Stimulated activated naive CD4-positive, alpha-beta T cell treated with Interleukin-2 at 50 U/mL for 16 hours (primary cell): ENCODE data around the gene TPD52L2.
"Not testable (repeated sequence)": the region's sequence is repeated elsewhere in the genome, so short reads cannot be mapped to it uniquely, and the experiment has no call there.

ENCODE experiments used
- DNase-seq: peaks from one replicate; lab custom pipeline; 2025; lab: John Stamatoyannopoulos, UW

TPD52L2 gene

GRCh38 chr20:63895952-63896263 lies 30.8 kb downstream of the TPD52L2 start:
- DNase-seq = no peak

- DNase-seq = peak; percentile 21
These were observed 31.4 kb downstream of the TPD52L2 start for GRCh38 chr20:63896264-63897105.

- no peak for DNase-seq
These were observed 33.0 kb downstream of the TPD52L2 start for GRCh38 chr20:63897978-63898561.

GRCh38 chr20:63898882-63899558 lies 34.0 kb downstream of the TPD52L2 start:
- no peak for DNase-seq

GRCh38 chr20:63900413-63900812 lies 35.3 kb downstream of the TPD52L2 start:
- DNase-seq = no peak

GRCh38 chr20:63903796-63904561 lies 38.9 kb downstream of the TPD52L2 start:
- no peak for DNase-seq

- no peak for DNase-seq
These were observed 43.1 kb downstream of the TPD52L2 start for GRCh38 chr20:63908008-63908682.

- DNase-seq = no peak
These were observed 46.1 kb downstream of the TPD52L2 start for GRCh38 chr20:63911176-63911575.

- DNase-seq = no peak
These were observed 48.7 kb downstream of the TPD52L2 start for GRCh38 chr20:63913768-63914167.

- no peak for DNase-seq
These were observed 50.4 kb downstream of the TPD52L2 start for GRCh38 chr20:63915471-63915870.

GRCh38 chr20:63916371-63916939 lies 51.4 kb downstream of the TPD52L2 start:
- not testable (repeated sequence) for DNase-seq

- DNase-seq = no peak
These were observed 52.7 kb downstream of the TPD52L2 start for GRCh38 chr20:63917811-63918210.

GRCh38 chr20:63919130-63919529 lies 54.1 kb downstream of the TPD52L2 start:
- DNase-seq = no peak

GRCh38 chr20:63920226-63920625 lies 55.2 kb downstream of the TPD52L2 start:
- DNase-seq = no peak

GRCh38 chr20:63923651-63924050 lies 58.6 kb downstream of the TPD52L2 start:
- no peak for DNase-seq

- DNase-seq = no peak
These were observed 59.2 kb downstream of the TPD52L2 start for GRCh38 chr20:63924241-63924640.

- no peak for DNase-seq
These were observed 61.2 kb downstream of the TPD52L2 start for GRCh38 chr20:63926298-63926697.

GRCh38 chr20:63929071-63929470 lies 64.0 kb downstream of the TPD52L2 start:
- no peak for DNase-seq

- not testable (repeated sequence) for DNase-seq
These were observed 64.4 kb downstream of the TPD52L2 start for GRCh38 chr20:63929473-63929883.

- no peak for DNase-seq
These were observed 66.0 kb downstream of the TPD52L2 start for GRCh38 chr20:63930971-63931553.

GRCh38 chr20:63931735-63932134 lies 66.7 kb downstream of the TPD52L2 start:
- DNase-seq = no peak
